HepG2 (cell line): ENCODE measurements around the gene TFAP2C. TPM values are rescaled to one million over a fixed set of nuclear protein-coding genes. Genes with fewer than 3 reads are reported as not detected.

Experiments
- ATAC-seq: fragments of 200-7000 bp; cut with Tn5 transposase; 3 replicates; pipeline ENCODE4 v1.9.1; 2020; ENCODE audit warnings: mild to moderate bottlenecking, moderate library complexity
- BruUV-seq: library from RNA; stranded (reverse); fragments of 400-500 nt; replicated peaks from 2 replicates; lab custom pipeline; 2021; lab: Mats Ljungman, UMichigan
- CTCF ChIA-PET: fragments of 300-600 bp; formaldehyde crosslinking; extraction: SDS; loops from one replicate; lab custom pipeline; 2021; ENCODE audit warnings: low total read pairs, inconsistent platforms, low intra/inter-chr PET ratio; lab: Yijun Ruan, JAX
- POLR2A ChIA-PET: fragments of 350-600 bp; sonication (Branson Sonifier 250); formaldehyde crosslinking; loops from one replicate; lab custom pipeline; 2020; ENCODE audit warnings: antibody characterized with exemption, inconsistent platforms; lab: Yijun Ruan, JAX
- DNase-seq: peaks from one replicate; pipeline ENCODE4 v3.0.0-alpha.2; 2015; ENCODE audit warnings: low spot score
- FAIRE-seq: peaks from 3 replicates; lab custom pipeline; 2011; peaks lifted over from hg19 to GRCh38; lab: Jason Lieb, UNC
- H2AFZ ChIP-seq: one replicate; pipeline ENCODE4 v1.6.1; 2011; ENCODE audit warnings: low read length, inconsistent platforms
- H3K27ac ChIP-seq: fragments of 300-600 bp; 3 replicates; pipeline ENCODE4 v1.8.0; 2011; ENCODE audit warnings: mixed run types, mild to moderate bottlenecking, mixed read lengths, low read length, inconsistent platforms; ENCODE audit not compliant: insufficient read depth; ENCODE audit errors: extremely low read length
- H3K27me3 ChIP-seq, 2 experiments: fragments of 200-600 bp in 1 of 2; 2 replicates in 1 of 2; 3 replicates in 1 of 2; pipeline versions ENCODE4 v1.6.0 to v1.8.0; 2011; ENCODE audit warnings: low read length in 2 of 2, mild to moderate bottlenecking in 2 of 2, moderate library complexity in 2 of 2, inconsistent platforms in 1 of 2; ENCODE audit not compliant: insufficient read depth in 2 of 2, control insufficient read depth in 1 of 2
- H3K36me3 ChIP-seq, 2 experiments: fragments of 200-600 bp in 1 of 2; replicated peaks in 1 of 2; 2 replicates in 1 of 2; 3 replicates in 1 of 2; pipeline versions ENCODE4 v1.5.1 to v1.8.0; 2011; ENCODE audit warnings: low read length in 2 of 2, inconsistent platforms in 1 of 2; ENCODE audit not compliant: insufficient read depth in 2 of 2, control insufficient read depth in 1 of 2
- H3K4me1 ChIP-seq: 2 replicates; pipeline ENCODE4 v1.5.1; 2012; ENCODE audit warnings: low read length, inconsistent platforms; ENCODE audit not compliant: insufficient read depth
- H3K4me2 ChIP-seq: 2 replicates; pipeline ENCODE4 v1.6.0; 2011; ENCODE audit warnings: low read depth, low read length, inconsistent platforms
- H3K4me3 ChIP-seq, 3 experiments: fragments of 200-600 bp in 1 of 3; sonication (generic), shearing (Covaris generic) in 1 of 3; replicated peaks in 1 of 3; 2 replicates each; pipeline ENCODE4 v1.5.1; 2011 to 2016; ENCODE audit warnings: low read length in 3 of 3, inconsistent platforms in 2 of 3, low read depth in 2 of 3, mild to moderate bottlenecking in 2 of 3, control low read depth in 1 of 3, mixed read lengths in 1 of 3; ENCODE audit not compliant: insufficient read depth in 1 of 3
- H3K79me2 ChIP-seq: one replicate; pipeline ENCODE4 v1.6.1; 2011; ENCODE audit warnings: low read length, inconsistent platforms; ENCODE audit not compliant: insufficient read depth
- H3K9ac ChIP-seq: 2 replicates; pipeline ENCODE4 v1.6.0; 2011; ENCODE audit warnings: mild to moderate bottlenecking, low read depth, low read length, inconsistent platforms; ENCODE audit not compliant: insufficient read depth
- H3K9me3 ChIP-seq: 2 replicates; pipeline ENCODE4 v1.5.1; 2012; ENCODE audit warnings: mild to moderate bottlenecking, low read length
- H4K20me1 ChIP-seq: 2 replicates; pipeline ENCODE4 v1.6.0; 2011; ENCODE audit warnings: inconsistent platforms, mild to moderate bottlenecking, low read length, moderate library complexity; ENCODE audit not compliant: insufficient read depth
- CENPX ChIP-seq: sonication (generic); formaldehyde crosslinking; IDR thresholded peaks from 2 replicates; pipeline ENCODE4 v1.9.0; 2021; ENCODE audit warnings: mild to moderate bottlenecking, missing genetic modification reagents, moderate library complexity
- GZF1 ChIP-seq: sonication (generic); formaldehyde crosslinking; IDR thresholded peaks from 2 replicates; pipeline ENCODE4 v1.5.1; 2020; ENCODE audit warnings: mild to moderate bottlenecking, missing genetic modification reagents
- MAFF ChIP-seq: IDR thresholded peaks from 2 replicates; pipeline ENCODE4 v1.6.1; 2011; ENCODE audit warnings: low read depth, low read length, improper control_type of control experiment
- MAFK ChIP-seq, 2 experiments: IDR thresholded peaks in 1 of 2; conservative IDR thresholded peaks in 1 of 2; 2 replicates each; pipeline ENCODE4 v1.6.1; 2011; ENCODE audit warnings: improper control_type of control experiment in 2 of 2, low read length in 2 of 2
- NFE2L2 ChIP-seq: fragments of 150-350 bp; IDR thresholded peaks from 2 replicates; pipeline ENCODE4 v1.6.1; 2014; ENCODE audit warnings: low read length
- ZNF18 ChIP-seq: sonication (generic); formaldehyde crosslinking; IDR thresholded peaks from 2 replicates; pipeline ENCODE4 v1.8.0; 2022; ENCODE audit warnings: mild to moderate bottlenecking, missing genetic modification reagents; ENCODE audit not compliant: insufficient replicate concordance
- ZNF180 ChIP-seq: sonication (generic); formaldehyde crosslinking; IDR thresholded peaks from 2 replicates; pipeline ENCODE4 v1.4.0; 2020; ENCODE audit warnings: low read depth, missing genetic modification reagents, borderline replicate concordance
- ZNF713 ChIP-seq: sonication (generic); formaldehyde crosslinking; IDR thresholded peaks from 2 replicates; pipeline ENCODE4 v1.4.0; 2020; ENCODE audit warnings: mild to moderate bottlenecking, missing genetic modification reagents
- in situ Hi-C: cut with HindIII; loops from 2 replicates; pipeline ENCODE4 v1.10.0; 2017; ENCODE audit warnings: low pct_unique_long_range_greater_than_20kb; ENCODE audit not compliant: extremely low pct_ligation_motif_present
- intact Hi-C: fragments of 100-400 bp; cut with micrococcal nuclease; formaldehyde crosslinking; loops from one replicate; pipeline ENCODE4 v1.10.0; 2022; ENCODE audit not compliant: unreplicated experiment
- polyA plus RNA-seq, 8 experiments: library from polyadenylated mRNA; depleted of rRNA in 3 of 8; stranded (reverse) in 7 of 8; unstranded in 1 of 8; fragments of >200 nt; fragmentation: Illumina TruSeq in 4 of 8; extraction: Trizol in 4 of 8; gene quantifications; 2 replicates each; pipeline versions ENCODE4 v1.2.1 to v1.2.3, GENCODE V29; 2011 to 2016; ENCODE audit warnings: low read depth in 4 of 8, missing spikeins in 1 of 8, mixed read lengths in 1 of 8; ENCODE audit not compliant: insufficient read depth in 1 of 8
- total RNA-seq, 5 experiments: library from RNA; depleted of rRNA; stranded (reverse); fragments of >200 nt; fragmentation: Illumina TruSeq; extraction: Trizol; gene quantifications; 2 replicates each; pipeline ENCODE4 v1.2.3, GENCODE V29; 2016; ENCODE audit warnings: low read depth in 1 of 5

Gene TFAP2C
- total and polyA plus RNA-seq, 2 of the 13 experiments (the other 11 are each of a cell fraction or from before 2014, with no cell fraction given): not detected

GRCh38 chr20:56592211-56592610, 36.9 kb upstream of the TFAP2C start:
- no peak overlapping the region for H3K9ac ChIP-seq
- POLR2A ChIA-PET: no interaction called here
- H3K27me3 ChIP-seq: 0 out of 5 replicates have a peak, but pooled peaks cover 0 to 8% of the 10 kb centered on the region in 2 experiments
- H3K9me3 ChIP-seq: no peaks in the 10 kb centered on the region
- DNase-seq: no peak
- no TSS peak for BruUV-seq
- no peak overlapping the region for H3K4me2 ChIP-seq
- H2AFZ ChIP-seq: no peak overlapping the region
- no peak for FAIRE-seq
- CTCF ChIA-PET: interaction anchor here (0.7 kb wide), 1 partner anchor 1855 kb away, joined by 3 read pairs; no protein-coding TSS in a partner anchor
- no peaks in the 10 kb centered on the region for H3K36me3 ChIP-seq
- H3K27ac ChIP-seq: no peak overlapping the region
- intact Hi-C loops: no loop called here
- no peaks in the 10 kb centered on the region for H3K79me2 ChIP-seq
- H3K4me3 ChIP-seq: no peak overlapping the region
- H4K20me1 ChIP-seq: no peaks in the 10 kb centered on the region
- in situ Hi-C loops: no loop called here
- peak; percentile 62 for TF ChIP-seq MAFF
- TF ChIP-seq CENPX (CRISPR knock-in tag): no peak
- peak; percentile 90 for TF ChIP-seq NFE2L2
- no peak for TF ChIP-seq ZNF18 (CRISPR knock-in tag)
- no peak for TF ChIP-seq ZNF180 (CRISPR knock-in tag)
- no peak for TF ChIP-seq GZF1 (CRISPR knock-in tag)
- no peak for TF ChIP-seq ZNF713 (CRISPR knock-in tag)
- peak; percentile 69 to 81; a peak in 3 of 4 replicates for TF ChIP-seq MAFK (conservative IDR thresholded peaks at IDR 0.05 in 1 of 2, IDR thresholded peaks at IDR 0.05 in 1 of 2; ENCODE audit: low read length in 2 of 2)
- TF ChIP-seq, all 625 proteins: peak for 3
- H3K4me1 ChIP-seq: no peaks in the 10 kb centered on the region
- no peak for ATAC-seq
